Measurements from ENCODE around the gene TMEM131. TPM values are rescaled to one million over a fixed set of nuclear protein-coding genes. Genes with fewer than 3 reads are reported as not detected.

Gene TMEM131
- total and polyA plus RNA-seq, 2 of the 8 experiments (the other 6 are each of a cell fraction or from before 2014, with no cell fraction given): 9.7 to 22.9 TPM

GRCh38 chr2:97718051-97718882 lies 277.5 kb downstream of the TMEM131 start:
- FAIRE-seq: no peak
- POLR2A ChIA-PET (ENCODE audit: partially characterized antibody): no interaction called here

More at GRCh38 chr2:97718051-97718882, 277.5 kb downstream of the TMEM131 start:
- H3K27me3 ChIP-seq (replicated peaks in 1 of 4; ENCODE audit: control insufficient read depth in 3 of 4, extremely low read depth in 1 of 4, insufficient read depth in 3 of 4, low read length in 3 of 4): no peaks in the 10 kb centered on the region
- CTCF ChIA-PET (ENCODE audit: partially characterized antibody): interaction anchor here (0.8 to 13.6 kb wide), 7 partner anchors 8 to 735 kb away, joined by 3 to 202 read pairs (median 7); no protein-coding TSS in a partner anchor
- H4K5ac ChIP-seq (ENCODE audit: insufficient read length, low read depth, low read length): no peak overlapping the region
- H3K14ac ChIP-seq (ENCODE audit: insufficient read length): no peak overlapping the region
- H2BK120ac ChIP-seq (replicated peaks; ENCODE audit: low read depth, low read length): no peak overlapping the region
- H3K27ac ChIP-seq (ENCODE audit: low read depth, low read length): no peak overlapping the region
- no peaks in the 10 kb centered on the region for H3K79me1 ChIP-seq (ENCODE audit: low read depth, low read length)
- H4K20me1 ChIP-seq (replicated peaks in 1 of 2; ENCODE audit: control insufficient read depth in 1 of 2, insufficient read depth in 2 of 2, low read length in 2 of 2): no peaks in the 10 kb centered on the region
- H3K36me3 ChIP-seq (ENCODE audit: control insufficient read depth in 2 of 4, insufficient read depth in 4 of 4, low read length in 3 of 4): no peaks in the 10 kb centered on the region
- no peak overlapping the region for H3K4me2 ChIP-seq (ENCODE audit: insufficient read depth in 1 of 2, low read depth in 2 of 2, low read length in 2 of 2)
- no peak for DNase-seq (ENCODE audit: low read depth in 1 of 2, low spot score in 2 of 2)
- no peaks in the 10 kb centered on the region for H3K79me2 ChIP-seq (ENCODE audit: control insufficient read depth in 1 of 2, insufficient read depth in 2 of 2, low read length in 2 of 2)
- no peak overlapping the region for H3K9ac ChIP-seq (replicated peaks in 1 of 4; ENCODE audit: extremely low read depth in 1 of 4, low read depth in 3 of 4, low read length in 3 of 4)
- no peak overlapping the region for H3K4me3 ChIP-seq (ENCODE audit: extremely low read depth in 1 of 4, insufficient read depth in 2 of 4, low read depth in 3 of 4, low read length in 4 of 4)
- no peak overlapping the region for H2BK15ac ChIP-seq (ENCODE audit: low read length)
- H3K56ac ChIP-seq (replicated peaks; ENCODE audit: insufficient read length, low read depth, low read length): peak overlapping the region; percentile 4
- no peak overlapping the region for H2BK20ac ChIP-seq (ENCODE audit: low read length)
- TF ChIP-seq TBP (IDR thresholded peaks at IDR 0.05; ENCODE audit: low read depth, low read length) (no peak), E2F6 (IDR thresholded peaks at IDR 0.05) (no peak)
- H2BK12ac ChIP-seq (ENCODE audit: low read depth, low read length): no peak overlapping the region
- no peak overlapping the region for H2AFZ ChIP-seq (ENCODE audit: low read length)
- H4K91ac ChIP-seq (replicated peaks; ENCODE audit: insufficient read length, low read length): no peak overlapping the region
- no peak overlapping the region for H2BK5ac ChIP-seq (ENCODE audit: low read depth, low read length)
- no peaks in the 10 kb centered on the region for H3K9me3 ChIP-seq (ENCODE audit: insufficient read depth in 2 of 2, low read depth in 1 of 2, low read length in 1 of 2)
- H3K4ac ChIP-seq (replicated peaks; ENCODE audit: insufficient read length, low read depth, low read length): no peak overlapping the region
- H3K18ac ChIP-seq (ENCODE audit: extremely low read depth, low read length): no peak overlapping the region
- no peak overlapping the region for H3K23ac ChIP-seq (ENCODE audit: insufficient read length)
- H3K23me2 ChIP-seq (ENCODE audit: low read depth, low read length): no peaks in the 10 kb centered on the region
- 87% methylated on average over 21 of the region's 21 CpGs; no CpG with 5 or more reads in 1 of the 2 experiments for WGBS, 2 experiments (ENCODE audit: extremely low coverage in 1 of 2, insufficient coverage in 1 of 2, insufficient read length in 1 of 2, insufficient replicate concordance in 2 of 2, low coverage in 1 of 2, low lambda C conversion rate in 2 of 2, missing lambda C conversion rate in 1 of 2)
- peaks cover 2 to 13% (median 3%) of the 10 kb centered on the region in 4 experiments; a peak in 6 of 7 replicates for H3K4me1 ChIP-seq (replicated peaks in 1 of 4; ENCODE audit: control insufficient read depth in 3 of 4, insufficient read depth in 4 of 4, low read length in 3 of 4)
- no peak overlapping the region for H2AK5ac ChIP-seq (ENCODE audit: low read depth, low read length)
- peak overlapping the region; percentile 68; the same call in 1 of the 2 replicates for H4K8ac ChIP-seq (ENCODE audit: extremely low read depth, insufficient read depth, low read length)

All from H1 (cell line).